Osteocyte (in vitro differentiated cells): Measurements from ENCODE around the gene HNRNPL. TPM values are rescaled to one million over a fixed set of nuclear protein-coding genes. Genes with fewer than 3 reads are reported as not detected.

ENCODE experiments used
- DNase-seq: peaks from one replicate; pipeline ENCODE4 v3.0.0; 2021; ENCODE audit warnings: mixed read lengths; ENCODE audit not compliant: unreplicated experiment; ENCODE audit errors: extremely low spot score
- H3K27ac Mint-ChIP-seq: one replicate; pipeline ENCODE4 v1.8.0; 2021; ENCODE audit warnings: mild to moderate bottlenecking, mixed read lengths; ENCODE audit not compliant: unreplicated experiment
- H3K27me3 Mint-ChIP-seq: one replicate; pipeline ENCODE4 v1.8.0; 2021; ENCODE audit warnings: mixed read lengths; ENCODE audit not compliant: unreplicated experiment
- H3K36me3 Mint-ChIP-seq: one replicate; pipeline ENCODE4 v1.8.0; 2021; ENCODE audit warnings: mixed read lengths; ENCODE audit not compliant: unreplicated experiment
- H3K4me1 Mint-ChIP-seq: one replicate; pipeline ENCODE4 v1.8.0; 2021; ENCODE audit warnings: mixed read lengths; ENCODE audit not compliant: unreplicated experiment
- H3K4me3 Mint-ChIP-seq: one replicate; pipeline ENCODE4 v1.8.0; 2021; ENCODE audit warnings: mild to moderate bottlenecking, moderate library complexity, mixed read lengths; ENCODE audit not compliant: unreplicated experiment
- H3K9me3 Mint-ChIP-seq: one replicate; pipeline ENCODE4 v1.8.0; 2021; ENCODE audit warnings: mixed read lengths; ENCODE audit not compliant: unreplicated experiment
- CTCF ChIP-seq: fragments of 200-600 bp; sonication (generic); IDR thresholded peaks from 2 replicates; pipeline ENCODE4 v1.5.0; 2021; ENCODE audit warnings: antibody characterized with exemption, mild to moderate bottlenecking, moderate library complexity
- total RNA-seq: library from RNA; stranded (reverse); gene quantifications from 2 replicates; pipeline ENCODE4 v1.2.1, GENCODE V29; 2021

HNRNPL gene
- total RNA-seq, 1 donor from 2014 or later = 262 TPM

- no peak for DNase-seq
- Mint-ChIP-seq H3K9me3 (no peaks in the 10 kb centered on the region), H3K4me3 (no peak overlapping the region), H3K27ac (no peak overlapping the region), H3K36me3 (peaks cover 65% of the 10 kb centered on the region), H3K27me3 (no peaks in the 10 kb centered on the region), H3K4me1 (no peaks in the 10 kb centered on the region)
- TF ChIP-seq CTCF = no peak
Observed at GRCh38 chr19:38838986-38839761, 10.6 kb downstream of the HNRNPL start.

DNA sequence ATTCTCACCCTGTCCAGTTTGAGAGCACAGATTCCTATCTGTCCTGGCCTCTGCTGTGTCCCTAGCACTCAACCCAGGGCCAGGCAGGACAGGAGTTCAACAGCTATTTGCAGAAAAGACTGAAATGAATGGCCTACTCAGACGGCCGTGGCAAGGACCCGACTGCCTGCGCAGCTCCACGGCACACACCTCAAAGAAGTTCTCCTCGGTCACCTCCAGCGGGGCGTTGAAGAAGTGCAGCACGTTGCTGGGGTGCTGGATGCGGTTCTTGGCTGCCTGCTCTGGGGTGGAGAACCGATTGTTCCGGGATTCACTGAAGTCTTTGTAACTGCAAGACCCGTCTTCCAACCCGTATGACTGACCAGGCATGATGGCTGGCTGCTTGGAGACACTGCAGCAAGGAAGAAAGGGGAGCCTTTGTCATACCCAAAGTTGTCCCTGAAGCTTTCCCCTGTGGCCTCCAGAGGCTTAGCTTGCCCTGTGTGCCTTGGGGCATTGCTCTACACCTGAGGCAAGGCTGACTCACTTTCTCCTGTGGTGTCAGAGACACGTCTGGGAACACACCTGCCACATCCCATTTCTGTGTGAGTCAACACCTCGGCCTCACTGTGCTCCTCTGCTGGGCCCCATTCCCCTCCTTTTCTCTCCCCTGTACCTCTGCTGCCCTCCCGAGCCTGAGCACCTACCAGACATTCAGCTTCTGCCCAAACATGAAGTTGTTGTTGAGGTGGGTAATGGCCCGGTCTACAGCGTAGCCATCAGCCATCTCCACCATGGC lies 11.4 kb downstream of the HNRNPL start:
- DNase-seq = no peak
- Mint-ChIP-seq H3K27me3 (no peaks in the 10 kb centered on the region), H3K27ac (no peak overlapping the region), H3K36me3 (peaks cover 58% of the 10 kb centered on the region), H3K9me3 (no peaks in the 10 kb centered on the region), H3K4me3 (no peak overlapping the region), H3K4me1 (no peaks in the 10 kb centered on the region)
- TF ChIP-seq CTCF = no peak

- no peak for DNase-seq
- Mint-ChIP-seq H3K4me1 (no peaks in the 10 kb centered on the region), H3K27me3 (no peaks in the 10 kb centered on the region), H3K36me3 (peaks cover 50% of the 10 kb centered on the region), H3K4me3 (no peak overlapping the region), H3K9me3 (no peaks in the 10 kb centered on the region), H3K27ac (no peak overlapping the region)
- TF ChIP-seq CTCF = no peak
Observed at GRCh38 chr19:38837656-38838121, 12.1 kb downstream of the HNRNPL start.

GRCh38 chr19:38836983-38837626 lies 12.7 kb downstream of the HNRNPL start:
- no peak for TF ChIP-seq CTCF
- no peak overlapping the region for H3K4me3 Mint-ChIP-seq
- H3K4me1 Mint-ChIP-seq = peaks cover 5% of the 10 kb centered on the region
- no peaks in the 10 kb centered on the region for H3K9me3 Mint-ChIP-seq
- H3K27ac Mint-ChIP-seq = peak overlapping the region; percentile 34
- H3K36me3 Mint-ChIP-seq = peaks cover 45% of the 10 kb centered on the region
- DNase-seq = no peak
- no peaks in the 10 kb centered on the region for H3K27me3 Mint-ChIP-seq
